ENCODE results near the gene CCDC78. TPM values are rescaled to one million over a fixed set of nuclear protein-coding genes. Genes with fewer than 3 reads are reported as not detected.
"Not testable (repeated sequence)": the region's sequence is repeated elsewhere in the genome, so short reads cannot be mapped to it uniquely, and the experiment has no call there.

CCDC78 gene
- total RNA-seq, 1 donor from 2014 or later = 0.49 TPM

DNA sequence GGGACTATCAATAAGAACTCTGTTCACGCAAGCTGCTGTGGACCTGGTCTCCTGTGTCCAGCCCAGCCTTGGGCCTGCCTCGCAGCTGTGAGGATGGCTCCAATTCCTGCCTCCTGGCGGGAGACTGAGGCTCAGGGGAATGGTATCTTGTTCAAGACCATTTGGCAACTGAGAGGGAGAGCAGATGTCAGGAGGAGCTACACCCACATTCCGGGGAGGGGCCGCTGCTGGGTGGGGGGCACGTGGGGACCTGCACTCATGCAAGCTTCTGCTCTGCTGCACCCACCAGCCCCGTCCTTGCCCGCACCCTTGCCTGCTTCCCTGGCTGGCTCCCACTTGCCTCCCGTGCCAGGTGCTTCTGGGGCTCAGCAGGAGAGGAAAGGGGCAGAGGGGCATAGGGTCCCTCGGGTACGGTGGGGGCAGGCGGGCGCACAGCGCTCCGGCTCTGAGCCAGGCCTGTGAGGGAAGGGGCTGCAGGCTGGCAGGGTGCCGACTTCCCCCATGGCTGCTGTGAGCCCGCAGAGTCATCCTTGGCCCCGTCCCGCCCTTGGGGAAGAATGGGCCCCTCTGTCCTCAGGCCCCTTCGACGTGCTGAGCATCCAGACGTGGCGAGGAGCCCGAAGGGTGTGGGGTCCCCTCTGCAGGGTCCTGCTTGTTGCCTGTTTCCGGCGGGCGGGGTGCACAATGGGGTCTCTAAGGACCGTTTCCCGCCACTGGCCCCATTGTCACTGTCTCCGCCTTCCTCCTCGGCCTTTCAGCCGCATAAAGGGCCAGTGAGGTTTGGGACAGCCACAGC is 8.6 kb downstream of the CCDC78 start:
- no peak for ATAC-seq
- intact Hi-C loops (cut with DNase I) = no loop called here
- no peak for DNase-seq (ENCODE audit: missing footprints)

DNA sequence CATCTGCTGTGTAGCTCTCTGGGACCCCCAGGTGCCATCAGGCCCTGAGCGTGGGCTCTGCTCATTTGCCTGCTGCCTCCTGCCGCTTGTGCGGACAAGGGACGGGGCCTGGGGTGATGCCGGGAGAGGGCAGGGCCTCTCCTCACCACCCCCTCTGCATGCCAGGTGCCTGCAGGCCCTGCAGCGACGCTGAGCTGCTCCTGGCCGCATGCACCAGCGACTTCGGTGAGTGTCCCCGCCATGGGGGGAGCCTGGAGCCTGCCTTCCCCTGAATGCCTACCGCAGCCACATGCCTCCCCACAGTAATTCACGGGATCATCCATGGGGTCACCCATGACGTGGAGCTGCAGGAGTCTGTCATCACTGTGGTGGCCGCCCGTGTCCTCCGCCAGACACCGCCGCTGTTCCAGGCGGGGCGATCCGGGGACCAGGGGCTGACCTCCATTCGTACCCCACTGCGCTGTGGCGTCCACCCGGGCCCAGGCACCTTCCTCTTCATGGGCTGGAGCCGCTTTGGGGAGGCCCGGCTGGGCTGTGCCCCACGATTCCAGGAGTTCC is 9.4 kb downstream of the CCDC78 start:
- no peak for ATAC-seq
- DNase-seq (ENCODE audit: missing footprints) = no peak
- intact Hi-C loops (cut with DNase I) = no loop called here

DNA sequence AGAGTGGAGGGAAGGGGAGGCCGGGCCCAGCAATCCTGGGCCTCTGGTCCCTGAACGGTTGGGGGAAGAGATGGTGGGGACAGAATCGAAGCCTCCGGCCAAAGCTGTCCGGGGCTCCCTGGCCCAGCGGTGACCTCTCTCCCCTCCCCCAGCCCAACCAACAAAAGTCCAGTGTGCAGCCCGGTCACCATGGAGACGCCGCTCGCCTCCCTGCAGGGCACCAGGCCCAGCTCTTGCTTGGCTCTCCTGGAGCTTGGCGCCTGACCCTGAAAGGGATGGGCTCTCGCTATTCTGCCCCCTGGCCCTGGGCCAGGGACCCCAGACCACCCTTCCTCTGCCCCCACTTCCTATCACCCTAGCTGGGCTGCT is 10.1 kb downstream of the CCDC78 start:
- no peak for DNase-seq (ENCODE audit: missing footprints)
- no peak for ATAC-seq
- intact Hi-C loops (cut with DNase I) = no loop called here

DNA sequence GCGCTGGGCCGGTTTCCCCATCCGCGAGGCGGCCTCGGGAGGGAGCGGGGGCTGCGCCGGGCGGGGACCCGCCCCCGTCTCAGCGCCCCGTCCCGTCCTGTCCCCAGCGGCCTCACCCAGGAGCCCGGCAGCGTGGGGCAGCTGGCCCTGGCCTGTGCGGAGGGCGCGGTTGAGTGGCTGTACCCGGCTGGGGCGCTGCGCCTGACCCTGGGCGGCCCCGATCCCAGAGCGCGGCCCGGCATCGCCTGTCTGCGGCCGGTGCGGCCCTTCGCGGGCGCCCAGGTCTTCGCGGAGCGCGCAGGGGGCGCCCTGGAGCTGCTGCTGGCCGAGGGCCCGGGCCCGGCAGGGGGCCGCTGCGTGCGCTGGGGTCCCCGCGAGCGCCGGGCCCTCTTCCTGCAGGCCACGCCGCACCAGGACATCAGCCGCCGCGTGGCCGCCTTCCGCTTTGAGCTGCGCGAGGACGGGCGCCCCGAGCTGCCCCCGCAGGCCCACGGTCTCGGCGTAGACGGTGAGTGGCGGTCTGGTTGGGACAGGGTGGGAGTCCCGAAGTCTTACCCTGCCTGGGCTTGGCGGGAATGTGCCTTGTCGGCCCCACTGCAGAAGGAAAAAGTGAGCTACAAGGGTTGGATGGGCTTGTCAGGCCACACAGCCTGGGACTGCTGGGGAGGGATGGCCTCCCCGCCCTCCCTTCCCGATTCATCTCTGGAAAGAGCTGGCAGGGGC is 10.6 kb downstream of the CCDC78 start:
- no peak for DNase-seq (ENCODE audit: missing footprints)
- intact Hi-C loops (cut with DNase I) = loop anchor here (2.0 kb wide), 1 partner anchor 25 kb away; the partner anchor contains the start of gene CIAO3

DNA sequence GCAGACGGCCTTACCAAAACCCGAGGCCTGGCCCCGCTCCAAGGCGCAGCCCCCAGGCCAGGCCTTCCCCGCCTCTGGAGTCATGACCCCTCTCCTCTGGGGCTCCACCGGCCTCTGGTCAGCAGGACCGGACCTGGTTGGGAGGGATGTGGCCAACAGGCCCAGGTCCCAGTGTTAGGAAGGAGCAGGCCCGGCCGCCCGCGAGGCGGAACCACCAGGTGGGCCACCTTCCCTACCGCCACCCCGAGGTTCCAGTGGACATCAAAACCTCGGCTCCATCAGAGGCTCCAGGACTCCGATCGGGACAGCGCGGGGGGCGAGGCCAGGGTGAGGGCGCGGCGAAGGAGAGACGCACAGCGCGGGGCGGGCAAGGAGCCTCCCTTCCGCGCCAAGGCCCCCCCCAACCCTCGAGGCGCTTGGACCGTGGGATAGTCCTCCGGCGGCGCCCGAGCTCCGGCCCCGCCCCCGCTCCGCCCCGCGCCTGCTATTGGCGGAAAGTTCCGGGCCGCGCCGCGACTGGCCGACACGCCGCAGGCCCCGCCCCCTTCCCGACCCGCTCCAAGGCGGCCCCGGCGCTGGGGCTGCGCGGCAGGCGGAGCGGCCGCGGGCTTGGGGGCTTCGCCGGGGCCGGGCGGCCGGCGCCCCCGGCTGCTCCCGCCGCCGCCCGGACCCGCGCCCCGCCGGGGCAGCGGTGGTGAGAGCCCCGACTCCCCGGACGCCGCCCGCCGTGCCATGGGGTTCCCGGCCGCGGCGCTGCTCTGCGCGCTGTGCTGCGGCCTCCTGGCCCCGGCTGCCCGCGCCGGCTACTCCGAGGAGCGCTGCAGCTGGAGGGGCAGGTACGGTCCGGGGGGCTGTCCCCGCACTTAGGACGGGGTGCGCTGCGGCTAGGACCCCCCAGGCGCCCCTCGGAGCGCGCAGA is 11.4 kb downstream of the CCDC78 start, which contains the start of gene METRN:
METRN (plus strand) TSS at position 561 of the 919 bp plus-strand sequence; CDS start at position 733, 172 bp downstream.
- ATAC-seq = peak; percentile 93
- intact Hi-C loops (cut with DNase I) = loop anchor here (2.0 kb wide), 1 partner anchor 26 kb away; the partner anchor contains the start of gene CIAO3
- DNase-seq (ENCODE audit: missing footprints) = peak; percentile 96

More for the DNA sequence above, 10.6 kb downstream of the CCDC78 start:
- no peak for ATAC-seq

DNA sequence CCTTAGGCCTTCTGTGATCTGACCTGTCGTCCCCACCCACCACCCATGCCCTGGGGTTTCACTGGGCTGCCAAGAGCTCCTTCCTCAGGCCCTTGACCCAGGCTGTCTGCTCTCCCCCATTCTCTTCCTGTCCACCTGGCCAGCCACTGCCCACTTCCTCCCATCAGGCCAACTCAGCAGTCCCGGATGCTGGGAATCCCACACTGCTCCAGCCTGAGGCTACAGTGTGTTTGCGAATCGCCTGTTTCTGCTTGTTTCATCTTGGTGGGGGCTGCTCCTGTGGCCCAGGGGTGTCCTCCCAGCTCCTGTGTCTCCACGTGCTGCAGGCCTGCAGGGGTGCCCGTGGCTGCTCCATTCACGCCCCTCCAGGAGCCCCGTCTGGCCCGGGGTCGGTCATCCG is 12.2 kb downstream of the CCDC78 start:
- ATAC-seq = no peak
- intact Hi-C loops (cut with DNase I) = loop anchor here (2.0 kb wide), 1 partner anchor 27 kb away; the partner anchor contains the start of gene CIAO3
- no peak for DNase-seq (ENCODE audit: missing footprints)

DNA sequence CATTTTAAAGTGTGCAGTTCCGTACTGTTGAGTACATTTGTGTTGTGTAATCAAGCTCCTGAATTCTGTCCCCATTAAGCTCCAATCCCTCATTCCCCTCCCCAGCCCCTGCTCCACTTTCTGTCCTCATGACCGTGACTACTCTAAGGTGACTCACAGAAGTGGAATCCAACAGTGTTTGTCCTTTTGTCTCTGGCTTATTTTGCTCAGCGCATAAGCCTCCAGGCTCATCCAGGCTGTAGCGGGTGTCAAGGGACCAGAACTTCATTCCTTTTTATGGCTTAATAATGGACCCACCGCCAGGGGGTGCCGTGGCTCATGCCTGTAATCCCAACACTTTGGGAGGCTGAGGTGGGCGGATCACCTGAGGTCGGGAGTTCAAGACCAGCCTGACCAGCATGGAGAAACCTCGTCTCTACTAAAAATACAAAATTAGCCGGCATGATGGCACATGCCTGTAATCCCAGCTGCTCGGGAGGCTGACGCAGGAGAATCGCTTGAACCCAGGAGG is 13.4 kb downstream of the CCDC78 start:
- ATAC-seq; DNase-seq (ENCODE audit: missing footprints); intact Hi-C loops (cut with DNase I): not testable (repeated sequence)

DNA sequence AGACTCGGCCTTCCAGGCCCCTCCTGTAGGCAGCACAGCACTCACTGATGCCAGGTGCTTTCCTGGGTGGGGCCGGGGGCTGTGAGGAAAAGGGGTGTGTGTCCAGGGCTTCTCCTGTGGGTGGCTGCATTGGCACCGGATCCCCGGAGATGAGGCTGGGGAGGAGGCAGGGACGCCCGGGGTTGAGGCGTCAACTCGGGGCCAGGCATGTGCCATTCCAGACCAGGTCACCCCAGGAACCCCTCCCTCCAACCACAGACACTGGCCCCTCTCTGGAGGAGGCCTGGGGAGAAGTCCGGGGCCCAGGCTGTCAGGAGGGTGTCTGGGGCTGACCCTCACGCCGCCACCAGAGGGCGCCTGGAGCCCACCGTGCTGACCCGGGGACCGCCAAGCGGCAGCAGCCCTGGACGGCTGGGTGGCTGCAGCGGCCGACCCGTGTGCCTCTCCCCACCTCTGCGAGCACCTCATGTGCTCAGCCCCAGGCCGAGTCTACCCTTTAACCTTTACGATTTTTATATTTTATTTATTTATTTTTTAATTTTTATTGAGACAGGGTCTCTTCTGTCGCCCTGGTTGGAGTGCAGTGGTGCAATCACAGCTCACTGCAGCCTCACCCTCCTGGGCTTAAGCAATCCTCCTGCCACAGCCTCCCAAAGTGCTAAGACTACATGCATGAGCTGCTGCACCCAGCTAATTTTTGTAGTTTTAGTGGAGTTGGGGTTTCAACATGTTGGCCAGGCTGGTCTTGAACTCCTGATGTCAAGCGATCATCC is 14.5 kb downstream of the CCDC78 start:
- DNase-seq (ENCODE audit: missing footprints) (peak; percentile 90), ATAC-seq (peak; percentile 66)
- intact Hi-C loops (cut with DNase I) = loop anchor here (1.0 to 2.0 kb wide), 2 partner anchors 73 to 344 kb away; no protein-coding TSS in a partner anchor

DNA sequence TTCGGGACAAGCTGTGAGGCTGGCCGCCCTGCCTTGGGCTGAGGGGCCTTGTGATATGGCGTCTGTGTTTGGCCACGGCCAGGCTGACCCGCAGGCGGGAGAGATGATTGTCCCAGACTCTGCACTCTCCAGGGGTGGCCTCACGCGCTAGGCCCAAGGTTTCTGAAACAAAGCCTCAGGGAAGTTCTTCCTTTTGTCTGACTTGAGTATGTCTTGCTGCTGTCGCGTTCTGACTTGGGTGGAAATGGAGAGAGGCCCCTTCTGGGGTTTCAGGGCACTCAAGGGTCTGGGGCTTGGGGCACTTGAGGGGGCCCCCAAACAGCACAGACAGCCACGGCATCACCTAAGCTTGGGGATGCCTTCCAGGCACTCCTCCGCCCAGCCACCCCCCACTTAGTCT is 15.2 kb downstream of the CCDC78 start:
- intact Hi-C loops (cut with DNase I) = loop anchor here (1.0 to 2.0 kb wide), 2 partner anchors 74 to 344 kb away; no protein-coding TSS in a partner anchor
- ATAC-seq = no peak
- DNase-seq (ENCODE audit: missing footprints) = no peak

DNA sequence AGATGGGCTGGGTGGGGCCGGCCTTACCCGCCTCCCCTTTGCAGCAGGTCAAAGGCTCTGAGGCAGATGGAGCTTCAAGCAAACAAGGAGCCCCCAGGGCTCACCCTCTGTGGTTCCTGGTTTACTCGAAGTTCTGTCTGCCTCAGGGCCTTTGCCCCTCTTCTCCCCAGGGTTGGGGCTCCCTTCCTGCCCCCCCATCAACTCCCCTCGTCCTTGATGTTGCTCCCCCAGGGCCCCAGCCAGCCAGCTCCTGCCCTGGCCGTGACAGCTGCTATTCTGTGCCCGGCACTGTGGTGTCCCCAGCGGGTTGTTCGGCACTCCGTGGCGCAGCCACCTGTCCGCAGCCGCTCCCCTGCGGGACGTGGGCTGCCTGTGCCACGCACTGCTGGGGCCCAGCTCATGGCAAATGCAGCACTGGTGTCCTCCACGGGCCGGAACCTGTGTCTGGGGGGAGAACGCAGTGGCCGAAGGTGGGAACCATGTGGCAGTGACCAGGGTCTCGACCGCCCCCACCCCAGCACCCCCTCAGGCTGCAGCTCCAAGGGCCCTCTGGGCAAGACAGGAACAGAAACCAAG is 15.7 kb downstream of the CCDC78 start:
- DNase-seq (ENCODE audit: missing footprints) (no peak), ATAC-seq (no peak)
- intact Hi-C loops (cut with DNase I) = loop anchor here (1.0 to 2.0 kb wide), 2 partner anchors 74 to 345 kb away; no protein-coding TSS in a partner anchor

DNA sequence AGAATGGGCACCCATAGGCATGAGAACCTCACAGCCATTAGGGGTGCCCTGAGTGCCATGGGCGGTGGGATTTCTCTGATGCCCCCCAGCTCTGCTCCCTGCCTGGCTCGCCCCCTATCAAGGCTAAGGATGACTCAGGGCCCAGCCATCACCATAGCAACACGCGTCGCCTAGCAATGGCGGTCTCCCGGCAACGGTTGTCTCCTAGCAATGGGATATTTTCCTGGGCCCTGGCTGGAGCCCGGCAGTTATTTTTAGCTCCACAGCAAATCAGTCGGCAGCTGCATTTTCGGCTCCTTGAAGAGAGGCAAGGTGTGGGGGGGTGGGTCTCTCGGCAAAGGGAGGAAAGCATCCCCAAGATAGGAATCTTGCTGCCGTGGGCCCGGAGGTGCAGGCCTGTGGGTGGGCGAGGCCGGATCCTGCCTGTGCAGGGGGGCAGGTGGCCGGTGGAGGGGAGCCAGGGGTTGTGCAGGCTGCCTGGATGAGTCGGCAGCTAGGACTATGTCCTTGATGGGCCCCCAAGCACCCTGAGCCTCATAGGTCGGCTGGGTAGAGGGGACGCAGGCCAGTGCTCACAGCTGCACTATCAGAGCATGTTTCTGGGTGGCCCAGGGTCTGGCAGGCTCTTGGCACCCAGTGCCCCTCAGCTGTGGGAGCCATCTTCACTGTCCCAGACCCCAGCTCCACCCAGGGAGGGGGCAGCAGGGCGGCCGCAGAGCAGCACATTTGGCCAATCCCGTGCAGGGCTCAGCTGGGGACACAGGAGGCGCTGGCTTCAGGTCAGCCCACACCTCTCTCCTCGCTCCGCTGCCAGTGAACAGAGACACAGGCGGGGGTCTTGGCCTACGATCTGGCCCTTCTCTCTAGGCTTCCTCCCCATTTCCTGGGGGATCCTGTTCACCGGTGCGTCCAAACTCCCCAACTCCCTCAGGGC is 16.4 kb downstream of the CCDC78 start:
- intact Hi-C loops (cut with DNase I) = loop anchor here (2.0 kb wide), 1 partner anchor 75 kb away; no protein-coding TSS in a partner anchor
- DNase-seq (ENCODE audit: missing footprints) (no peak), ATAC-seq (no peak)

DNA sequence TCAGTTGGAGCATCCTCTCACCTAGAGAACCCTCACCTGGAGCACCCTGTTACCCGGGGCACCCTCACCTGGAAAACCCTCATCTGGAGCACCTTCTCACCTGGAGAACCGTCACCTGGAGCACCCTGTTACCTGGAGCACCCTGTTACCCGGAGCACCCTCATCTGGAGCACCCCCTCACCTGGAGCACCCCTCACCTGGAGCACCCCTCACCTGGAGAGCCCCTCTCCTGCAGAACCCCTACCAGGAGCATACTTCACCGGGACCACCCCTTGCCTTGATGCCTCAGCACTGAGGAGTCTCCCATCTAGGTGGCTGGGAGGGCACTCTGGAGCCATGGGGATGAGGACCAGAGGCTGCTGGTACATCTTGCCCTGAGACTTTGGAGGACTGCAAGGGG is 17.3 kb downstream of the CCDC78 start:
- DNase-seq (ENCODE audit: missing footprints) (no peak), ATAC-seq (no peak)
- intact Hi-C loops (cut with DNase I) = no loop called here

DNA sequence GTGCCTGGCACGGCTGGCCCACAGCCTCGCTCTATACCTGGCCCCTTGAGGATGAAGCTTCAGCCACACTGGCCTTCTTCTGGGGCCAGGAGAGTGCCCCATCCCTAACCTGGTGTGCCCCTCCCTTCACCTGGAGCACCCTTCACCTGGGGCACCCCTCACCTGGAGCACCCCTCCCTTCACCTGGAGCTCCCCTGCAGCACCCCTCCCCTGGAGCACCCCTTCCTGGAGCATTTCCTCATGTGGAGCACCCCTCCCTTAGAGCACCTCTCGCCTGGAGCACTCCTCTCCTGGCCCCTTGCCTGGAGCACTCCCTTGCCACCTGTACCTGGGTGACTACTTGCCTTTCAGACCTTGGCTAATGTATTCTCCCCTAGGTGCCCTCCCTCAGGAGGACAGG is 18.2 kb downstream of the CCDC78 start:
- intact Hi-C loops (cut with DNase I) = no loop called here
- ATAC-seq (no peak), DNase-seq (ENCODE audit: missing footprints) (no peak)

DNA sequence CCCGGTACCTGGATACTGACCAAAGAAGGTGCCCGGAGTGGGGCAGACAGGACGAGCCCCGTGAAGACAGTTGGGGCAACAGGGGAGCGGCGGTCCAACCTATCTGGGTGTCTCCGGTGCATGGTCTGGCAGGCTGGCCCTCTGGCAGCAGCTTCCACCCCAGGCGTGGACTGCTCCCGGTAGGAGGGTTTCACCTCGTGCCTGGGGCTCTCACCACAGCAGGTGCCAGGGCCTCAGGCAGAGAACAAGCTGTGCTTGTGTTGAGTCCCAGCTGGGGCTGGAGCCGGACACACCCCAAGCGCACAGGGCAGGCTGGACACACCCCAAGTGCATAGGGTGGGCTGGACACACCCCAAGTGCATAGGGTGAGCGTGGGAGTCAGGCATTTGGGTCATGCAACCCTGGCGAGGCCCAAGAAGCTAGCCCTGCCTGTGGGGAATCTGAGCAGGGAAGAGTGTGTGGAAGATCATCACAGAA is 19.1 kb downstream of the CCDC78 start:
- DNase-seq (ENCODE audit: missing footprints) (no peak), ATAC-seq (no peak)
- intact Hi-C loops (cut with DNase I) = no loop called here

DNA sequence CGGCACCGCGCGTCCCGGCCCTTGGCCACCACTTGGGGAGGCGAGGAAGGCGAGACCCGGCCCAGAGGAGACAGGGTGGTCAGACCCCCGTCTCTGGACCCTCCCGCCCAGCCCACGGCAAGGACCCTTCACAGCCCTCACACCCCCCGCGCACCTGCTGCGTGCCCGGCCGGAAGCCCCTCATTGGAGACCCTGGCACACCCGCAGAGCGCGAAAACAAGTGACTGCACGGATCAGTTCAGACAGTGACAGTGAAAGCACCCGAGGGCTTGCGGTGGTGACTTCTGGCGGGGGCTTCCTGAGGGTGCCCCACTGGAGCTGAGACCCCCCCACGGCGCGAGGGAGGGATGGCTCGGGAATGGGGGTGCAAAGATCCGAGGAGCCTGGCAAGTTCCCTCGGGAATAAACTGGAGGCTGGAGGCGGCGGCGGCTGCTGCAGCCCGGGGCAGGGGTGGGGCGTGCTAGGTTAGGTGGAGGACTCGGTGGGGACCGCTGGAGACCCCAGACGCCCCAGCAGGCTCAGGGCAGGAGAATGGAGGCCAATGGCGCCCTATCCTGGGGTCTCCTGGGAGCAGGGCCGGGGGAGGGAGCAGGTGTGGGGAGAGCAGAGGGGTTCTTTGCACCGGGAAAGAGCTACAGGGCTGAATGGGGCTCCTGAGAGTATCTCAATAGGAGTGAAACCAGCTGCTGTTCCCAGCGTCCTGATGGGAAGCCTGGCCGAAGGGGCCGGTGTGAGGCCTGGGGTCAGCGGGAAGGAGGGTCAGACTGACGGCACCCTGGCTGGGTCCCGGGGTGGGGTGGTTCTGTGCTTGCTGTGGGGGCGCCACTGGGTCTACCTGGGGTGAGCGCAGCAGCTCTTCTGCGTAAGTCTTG is 19.8 kb downstream of the CCDC78 start:
- ATAC-seq = no peak
- DNase-seq (ENCODE audit: missing footprints) = no peak
- intact Hi-C loops (cut with DNase I) = no loop called here
